Cardiac fibroblast (primary cell): ENCODE measurements around the gene FADS3.

ENCODE experiments used
- DNase-seq, 2 donors: peaks; one replicate each; pipeline versions ENCODE4 v3.0.0 to v3.0.0-alpha.2; 2010; ENCODE audit warnings: low read depth in 2 of 2
- H3K4me3 ChIP-seq, 2 donors: replicated peaks in 1 of 2; 1 replicate in 1 of 2; 2 replicates in 1 of 2; pipeline ENCODE4 v1.5.1; 2011; ENCODE audit warnings: low read depth in 2 of 2, low read length in 2 of 2, mild to moderate bottlenecking in 2 of 2, moderate library complexity in 1 of 2
- TF ChIP-seq, protein P1 (sequence below): IDR thresholded peaks from one replicate; pipeline ENCODE4 v1.5.1; 2011; ENCODE audit warnings: low read depth, mild to moderate bottlenecking, low read length, inconsistent platforms

Gene FADS3

DNA sequence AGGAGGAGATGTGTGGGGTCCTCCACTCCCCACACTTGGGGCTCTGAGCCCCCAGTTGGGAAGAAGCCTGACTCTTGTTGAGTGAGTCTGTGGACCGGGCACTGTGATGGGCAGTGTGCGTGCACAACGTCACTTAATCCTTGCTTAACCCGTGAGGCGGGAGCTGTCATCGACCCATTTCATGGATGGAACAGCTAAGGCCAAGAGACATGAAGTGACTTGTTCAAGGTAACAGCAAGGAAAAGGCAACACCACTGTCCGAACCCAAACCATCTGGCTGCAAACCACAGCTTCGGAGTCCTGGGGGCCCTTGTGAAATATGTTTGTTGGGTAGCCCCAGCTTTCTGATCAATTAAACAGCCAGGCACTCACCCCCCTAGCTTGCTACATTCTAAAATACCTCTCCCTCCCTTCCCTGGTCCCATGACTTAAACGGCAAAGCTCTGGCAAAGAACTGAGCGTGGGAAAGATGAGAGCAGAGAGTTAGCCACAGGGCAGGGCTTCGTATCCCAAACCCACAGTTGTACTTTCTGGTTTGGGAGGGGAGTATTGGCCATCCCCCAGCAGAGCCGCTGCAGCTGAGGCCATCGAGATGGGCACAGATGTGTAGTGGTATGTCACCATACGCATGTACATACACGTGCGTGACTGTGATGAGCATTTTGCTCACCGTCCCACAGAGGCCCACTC lies 37.0 kb downstream of the FADS3 start:
- TF ChIP-seq, protein P1, sequence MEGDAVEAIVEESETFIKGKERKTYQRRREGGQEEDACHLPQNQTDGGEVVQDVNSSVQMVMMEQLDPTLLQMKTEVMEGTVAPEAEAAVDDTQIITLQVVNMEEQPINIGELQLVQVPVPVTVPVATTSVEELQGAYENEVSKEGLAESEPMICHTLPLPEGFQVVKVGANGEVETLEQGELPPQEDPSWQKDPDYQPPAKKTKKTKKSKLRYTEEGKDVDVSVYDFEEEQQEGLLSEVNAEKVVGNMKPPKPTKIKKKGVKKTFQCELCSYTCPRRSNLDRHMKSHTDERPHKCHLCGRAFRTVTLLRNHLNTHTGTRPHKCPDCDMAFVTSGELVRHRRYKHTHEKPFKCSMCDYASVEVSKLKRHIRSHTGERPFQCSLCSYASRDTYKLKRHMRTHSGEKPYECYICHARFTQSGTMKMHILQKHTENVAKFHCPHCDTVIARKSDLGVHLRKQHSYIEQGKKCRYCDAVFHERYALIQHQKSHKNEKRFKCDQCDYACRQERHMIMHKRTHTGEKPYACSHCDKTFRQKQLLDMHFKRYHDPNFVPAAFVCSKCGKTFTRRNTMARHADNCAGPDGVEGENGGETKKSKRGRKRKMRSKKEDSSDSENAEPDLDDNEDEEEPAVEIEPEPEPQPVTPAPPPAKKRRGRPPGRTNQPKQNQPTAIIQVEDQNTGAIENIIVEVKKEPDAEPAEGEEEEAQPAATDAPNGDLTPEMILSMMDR = no peak
- no peak overlapping the region for H3K4me3 ChIP-seq
- no peak for DNase-seq

DNA sequence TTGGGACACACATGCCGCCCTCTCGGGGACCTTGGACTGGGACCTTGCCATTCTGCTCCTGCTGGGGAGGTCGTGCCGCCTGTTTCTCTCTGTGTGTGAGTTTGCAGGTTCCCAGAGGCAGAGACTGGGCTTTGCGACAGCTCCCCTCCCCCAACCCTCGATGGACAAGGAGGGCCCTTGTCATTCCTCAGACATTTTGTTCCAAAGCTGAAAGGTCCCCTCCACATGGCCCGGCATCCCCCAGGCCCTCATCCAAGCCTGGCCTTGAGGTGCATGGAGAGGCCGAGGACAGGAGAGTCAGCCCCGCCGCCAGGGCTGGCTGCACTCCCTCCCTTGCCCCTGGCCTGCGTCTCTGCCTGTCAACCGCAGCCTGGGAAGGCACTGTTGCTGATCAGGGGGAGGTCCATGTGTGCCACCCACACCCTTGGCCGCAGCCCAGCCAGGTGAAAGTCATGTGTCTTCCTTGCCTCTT lies 37.6 kb downstream of the FADS3 start:
- H3K4me3 ChIP-seq = no peak overlapping the region
- no peak for DNase-seq
- TF ChIP-seq, protein P1 = no peak

DNA sequence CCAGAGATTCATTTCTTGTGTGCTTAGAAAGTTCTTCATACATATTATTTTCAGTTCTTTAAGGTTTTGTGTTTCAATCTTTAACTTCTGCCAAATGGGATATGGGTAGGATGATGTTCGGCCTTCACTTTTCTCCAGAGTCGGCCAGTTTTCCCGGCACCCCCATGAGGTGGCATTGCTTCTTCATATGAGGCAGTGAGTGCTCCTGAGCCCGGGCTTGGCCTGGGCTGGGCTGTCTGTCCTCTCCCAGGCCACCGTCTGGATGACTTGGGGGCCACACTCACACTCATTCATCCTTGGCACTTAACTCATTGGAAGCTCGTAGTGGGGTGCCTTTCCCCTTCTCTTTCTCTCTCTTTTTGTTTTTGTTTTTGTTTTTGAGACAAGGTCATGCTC lies 39.4 kb downstream of the FADS3 start:
- no peak overlapping the region for H3K4me3 ChIP-seq
- no peak for DNase-seq
- TF ChIP-seq, protein P1 = no peak

DNA sequence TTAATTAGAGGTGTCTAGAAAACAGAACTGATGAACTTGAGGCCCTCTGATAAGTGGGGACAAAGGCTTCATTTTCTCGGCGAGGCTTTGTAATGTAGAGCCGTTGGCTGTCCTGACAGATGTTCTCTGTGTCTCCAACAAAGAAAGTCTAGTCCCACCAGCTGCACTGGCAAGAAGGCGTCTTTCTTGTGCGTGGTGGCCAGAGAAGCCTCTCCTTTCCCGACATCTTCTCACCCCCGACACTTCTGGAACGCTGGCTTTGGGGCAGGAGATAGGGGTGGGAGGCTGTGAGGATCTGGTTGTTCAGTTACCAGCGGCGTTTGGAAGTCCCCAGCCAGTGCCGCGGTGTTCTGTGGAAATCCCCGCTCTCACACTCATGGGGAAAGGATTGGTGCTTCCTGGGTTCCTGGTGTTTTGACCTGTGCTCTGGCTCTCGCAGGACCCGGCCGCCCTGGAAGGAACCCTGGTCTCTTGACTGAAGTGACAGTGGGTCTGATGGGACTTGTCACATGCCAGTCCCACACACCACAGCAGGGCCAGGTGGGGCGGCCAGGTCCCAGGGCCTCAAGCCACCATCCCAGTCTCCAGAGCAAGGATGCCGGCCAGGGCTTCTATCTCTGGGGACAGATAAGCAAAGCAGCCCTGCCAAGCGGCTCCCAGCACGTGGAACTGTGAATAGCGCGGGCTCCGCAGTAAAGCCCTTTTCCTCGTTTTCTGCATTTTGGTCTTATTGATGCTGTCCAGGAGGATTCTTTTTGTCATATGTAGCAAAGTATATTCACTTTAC lies 40.0 kb downstream of the FADS3 start:
- no peak for DNase-seq
- no peak overlapping the region for H3K4me3 ChIP-seq
- TF ChIP-seq, protein P1 = no peak

DNA sequence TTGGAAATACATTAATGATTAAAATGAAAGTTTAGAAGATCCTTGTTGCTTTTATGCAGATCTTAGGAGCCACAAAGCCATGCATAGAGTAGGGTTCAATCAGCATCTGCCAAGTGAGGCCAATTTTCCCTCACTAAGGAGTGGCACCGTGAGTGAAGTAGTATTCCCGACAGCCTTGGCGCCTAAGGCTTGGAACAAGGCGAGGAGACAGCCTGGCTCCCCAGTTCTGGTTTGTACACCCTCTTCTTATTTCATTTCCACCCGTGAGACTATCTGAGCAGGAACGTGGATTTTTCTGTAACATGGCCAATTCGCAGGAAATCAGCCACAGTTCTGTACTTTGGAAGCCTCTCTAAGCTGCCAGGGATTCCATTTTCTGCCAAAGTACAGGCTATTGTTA lies 40.7 kb downstream of the FADS3 start:
- no peak for DNase-seq
- TF ChIP-seq, protein P1 = no peak
- H3K4me3 ChIP-seq = no peak overlapping the region

DNA sequence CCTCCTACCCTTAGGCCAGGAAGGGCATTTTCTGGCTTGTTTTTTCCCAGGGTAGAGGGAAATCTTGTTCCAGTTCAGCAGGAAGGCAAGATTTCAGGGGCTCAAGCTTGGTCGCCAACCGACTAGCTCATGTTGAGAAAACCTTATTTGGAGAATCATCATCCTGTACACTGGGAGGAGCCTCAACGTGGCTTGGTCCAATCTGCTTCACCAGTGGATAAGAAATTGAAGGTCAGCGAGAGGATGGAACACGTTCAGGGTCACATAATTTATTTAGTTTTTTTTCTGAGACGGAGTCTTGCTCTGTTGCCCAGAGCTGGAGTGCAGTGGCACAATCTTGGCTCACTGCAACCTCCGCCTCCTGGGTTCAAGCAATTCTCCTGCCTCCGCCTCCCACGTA lies 42.7 kb downstream of the FADS3 start:
- no peak for DNase-seq
- TF ChIP-seq, protein P1 = no peak
- no peak overlapping the region for H3K4me3 ChIP-seq
